Measurements from ENCODE around the gene ZP4. TPM values are rescaled to one million over a fixed set of nuclear protein-coding genes. Genes with fewer than 3 reads are reported as not detected.

ZP4 gene
- total and polyA plus RNA-seq, 4 donors: not detected

GRCh38 chr1:237902960-237903743, 12.4 kb upstream of the ZP4 start:
- Histone ChIP-seq H3K36me3 (ENCODE audit: control insufficient read depth in 4 of 4, insufficient read depth in 4 of 4, low read length in 4 of 4) (no peaks in the 10 kb centered on the region), H3K27ac (ENCODE audit: low read depth in 1 of 2, low read length in 1 of 2) (no peak overlapping the region), H3K27me3 (ENCODE audit: control insufficient read depth in 3 of 3, insufficient read depth in 3 of 3, low read length in 2 of 3) (no peaks in the 10 kb centered on the region), H3K9ac (ENCODE audit: insufficient read depth in 1 of 2, low read length in 2 of 2) (no peak overlapping the region), H3K9me3 (ENCODE audit: control insufficient read depth in 4 of 4, insufficient read depth in 3 of 4, low read length in 3 of 4) (no peaks in the 10 kb centered on the region), H3K4me3 (no peak overlapping the region), H3K4me1 (ENCODE audit: control insufficient read depth in 5 of 5, insufficient read depth in 5 of 5, low read length in 5 of 5) (peaks cover 0 to 3% (median 0%) of the 10 kb centered on the region in 5 donors)
- ATAC-seq (ENCODE audit: insufficient read depth, low FRiP score): no peak
- DNase-seq: no peak
- WGBS, 2 donors: 77 to 82% methylated on average over 4 of the region's 4 CpGs
- no peak for TF ChIP-seq CTCF (IDR thresholded peaks at IDR 0.05; ENCODE audit: control extremely low read depth, extremely low read depth)

DNA sequence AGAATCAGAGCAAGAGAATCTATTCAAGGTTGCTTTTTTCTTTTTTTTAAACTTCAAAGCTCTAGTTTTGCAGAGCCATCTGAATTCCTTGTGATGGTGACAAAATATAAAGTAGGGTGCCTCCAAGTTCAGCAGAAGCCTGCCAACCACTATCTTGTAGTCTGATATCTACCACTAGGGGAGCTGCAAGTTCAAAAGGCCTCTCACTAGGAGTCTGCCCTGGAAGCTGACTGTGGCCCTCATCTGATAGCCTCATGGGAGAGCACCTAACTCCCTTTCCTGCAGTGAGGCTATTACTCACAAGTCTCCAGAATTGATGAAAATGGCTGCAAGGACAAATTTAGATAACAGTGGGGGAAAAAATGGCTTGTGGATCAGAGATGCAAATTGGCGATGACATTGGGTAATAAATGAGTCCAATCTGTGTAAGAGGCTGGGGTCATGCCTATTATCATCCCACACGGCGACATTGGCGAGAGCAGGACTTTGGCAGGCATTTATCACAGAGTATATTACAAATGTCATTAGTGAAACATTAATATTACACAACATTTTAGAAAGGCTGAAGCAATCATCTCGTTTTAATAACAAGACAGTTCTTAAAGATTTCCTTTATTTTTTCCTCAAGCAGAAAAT, 10.7 kb upstream of the ZP4 start:
- Histone ChIP-seq H3K27ac (ENCODE audit: low read depth in 1 of 2, low read length in 1 of 2) (no peak overlapping the region), H3K4me1 (ENCODE audit: control insufficient read depth in 5 of 5, insufficient read depth in 5 of 5, low read length in 5 of 5) (peaks cover 0 to 3% (median 0%) of the 10 kb centered on the region in 5 donors), H3K36me3 (ENCODE audit: control insufficient read depth in 4 of 4, insufficient read depth in 4 of 4, low read length in 4 of 4) (no peaks in the 10 kb centered on the region), H3K9me3 (ENCODE audit: control insufficient read depth in 4 of 4, insufficient read depth in 3 of 4, low read length in 3 of 4) (no peaks in the 10 kb centered on the region), H3K4me3 (no peak overlapping the region), H3K27me3 (ENCODE audit: control insufficient read depth in 3 of 3, insufficient read depth in 3 of 3, low read length in 2 of 3) (no peaks in the 10 kb centered on the region), H3K9ac (ENCODE audit: insufficient read depth in 1 of 2, low read length in 2 of 2) (no peak overlapping the region)
- TF ChIP-seq CTCF (IDR thresholded peaks at IDR 0.05; ENCODE audit: control extremely low read depth, extremely low read depth): no peak
- DNase-seq (peak in 2 of 3 donors; percentile 15 to 51), ATAC-seq (ENCODE audit: insufficient read depth, low FRiP score) (no peak)
- WGBS, 2 donors: 68 to 71% methylated on average over 5 of the region's 5 CpGs

DNA sequence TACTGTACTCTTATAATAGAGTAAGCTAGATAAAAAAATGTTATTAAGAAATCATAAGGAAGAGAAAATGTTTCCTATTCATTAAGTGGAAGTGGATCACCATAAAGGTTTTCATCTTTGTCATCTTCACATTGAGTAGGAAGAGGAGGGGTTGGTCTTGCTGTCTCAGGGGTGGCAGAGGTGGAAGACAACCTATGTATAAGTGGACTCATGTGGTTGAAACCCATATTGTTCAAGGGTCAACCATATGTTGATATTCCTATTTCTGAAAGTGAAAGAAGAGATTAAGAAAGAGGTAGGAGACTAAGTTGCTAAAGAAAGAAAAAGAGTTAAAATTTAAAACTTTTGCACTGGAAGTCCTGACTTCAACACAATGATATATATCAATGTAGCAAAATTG, 4.9 kb upstream of the ZP4 start:
- DNase-seq: no peak
- ATAC-seq (ENCODE audit: insufficient read depth, low FRiP score): no peak
- H3K9me3 ChIP-seq (ENCODE audit: control insufficient read depth in 4 of 4, insufficient read depth in 3 of 4, low read length in 3 of 4): peaks cover 0 to 1% (median 0%) of the 10 kb centered on the region in 4 donors
- no peak overlapping the region for H3K27ac ChIP-seq (ENCODE audit: low read depth in 1 of 2, low read length in 1 of 2)
- H3K4me3 ChIP-seq: no peak overlapping the region
- no peak for TF ChIP-seq CTCF (IDR thresholded peaks at IDR 0.05; ENCODE audit: control extremely low read depth, extremely low read depth)
- no peaks in the 10 kb centered on the region for H3K4me1 ChIP-seq (ENCODE audit: control insufficient read depth in 5 of 5, insufficient read depth in 5 of 5, low read length in 5 of 5)
- H3K9ac ChIP-seq (ENCODE audit: insufficient read depth in 1 of 2, low read length in 2 of 2): no peak overlapping the region
- no peaks in the 10 kb centered on the region for H3K36me3 ChIP-seq (ENCODE audit: control insufficient read depth in 4 of 4, insufficient read depth in 4 of 4, low read length in 4 of 4)
- no peaks in the 10 kb centered on the region for H3K27me3 ChIP-seq (ENCODE audit: control insufficient read depth in 3 of 3, insufficient read depth in 3 of 3, low read length in 2 of 3)
